CD1c-positive myeloid dendritic cell (primary cell): ENCODE measurements around the gene EPHB1.

Experiments
- DNase-seq: peaks from one replicate; pipeline ENCODE4 v3.0.0-alpha.2; 2016; ENCODE audit errors: extremely low spot score

EPHB1 gene

GRCh38 chr3:134910026-134910425 is 115.0 kb downstream of the EPHB1 start:
- no peak for DNase-seq

- no peak for DNase-seq
Measured at GRCh38 chr3:134911586-134912548, 116.8 kb downstream of the EPHB1 start.

- DNase-seq: no peak
Measured at GRCh38 chr3:134916276-134916961, 121.4 kb downstream of the EPHB1 start.

- no peak for DNase-seq
Measured at GRCh38 chr3:134917631-134918030, 122.6 kb downstream of the EPHB1 start.

GRCh38 chr3:134918441-134918840 is 123.4 kb downstream of the EPHB1 start:
- DNase-seq: no peak

- no peak for DNase-seq
Measured at GRCh38 chr3:134922101-134922500, 127.0 kb downstream of the EPHB1 start.

GRCh38 chr3:134922866-134923265 is 127.8 kb downstream of the EPHB1 start:
- DNase-seq: no peak

- no peak for DNase-seq
Measured at GRCh38 chr3:134923286-134923685, 128.2 kb downstream of the EPHB1 start.

GRCh38 chr3:134927599-134927998 is 132.5 kb downstream of the EPHB1 start:
- DNase-seq: no peak

- no peak for DNase-seq
Measured at GRCh38 chr3:134928392-134928791, 133.3 kb downstream of the EPHB1 start.

GRCh38 chr3:134928819-134929218 is 133.8 kb downstream of the EPHB1 start:
- no peak for DNase-seq

- DNase-seq: no peak
Measured at GRCh38 chr3:134929976-134930375, 134.9 kb downstream of the EPHB1 start.

- DNase-seq: peak; percentile 26
Measured at GRCh38 chr3:134931045-134931785, 136.2 kb downstream of the EPHB1 start.

GRCh38 chr3:134932035-134932434 is 137.0 kb downstream of the EPHB1 start:
- DNase-seq: no peak

- DNase-seq: no peak
Measured at GRCh38 chr3:134933997-134934396, 138.9 kb downstream of the EPHB1 start.

GRCh38 chr3:134934933-134935332 is 139.9 kb downstream of the EPHB1 start:
- no peak for DNase-seq

GRCh38 chr3:134937256-134938028 is 142.4 kb downstream of the EPHB1 start:
- DNase-seq: no peak

- no peak for DNase-seq
Measured at GRCh38 chr3:134938029-134938525, 143.0 kb downstream of the EPHB1 start.

- DNase-seq: no peak
Measured at GRCh38 chr3:134939978-134940377, 144.9 kb downstream of the EPHB1 start.

GRCh38 chr3:134941820-134942219 is 146.8 kb downstream of the EPHB1 start:
- DNase-seq: no peak

GRCh38 chr3:134944429-134944828 is 149.4 kb downstream of the EPHB1 start:
- DNase-seq: no peak
